Neural progenitor cell (in vitro differentiated cells): ENCODE data around the gene DCP2.

Experiments
- CTCF ChIP-seq: fragments of 200-600 bp; sonication (generic); IDR thresholded peaks from 2 replicates; pipeline ENCODE4 v1.5.1; 2017; ENCODE audit warnings: antibody characterized with exemption, mild to moderate bottlenecking
- EZH2 ChIP-seq: fragments of 200-600 bp; sonication (generic); IDR thresholded peaks from 2 replicates; pipeline ENCODE4 v1.6.1; 2017; ENCODE audit warnings: antibody characterized with exemption, mild to moderate bottlenecking, moderate library complexity
- EZH2phosphoT487 ChIP-seq: fragments of 200-600 bp; sonication (generic); IDR thresholded peaks from 2 replicates; pipeline ENCODE4 v1.6.1; 2017; ENCODE audit warnings: antibody characterized with exemption

- TF ChIP-seq CTCF (no peak), EZH2phosphoT487 (no peak), EZH2 (no peak)
These were observed 47.1 kb upstream of the DCP2 start for GRCh38 chr5:112929336-112930081.
